GM12801 (cell line): ENCODE data around the gene ERO1A.

Source experiments
- CTCF ChIP-seq: IDR thresholded peaks from one replicate; pipeline ENCODE4 v1.5.1; 2011; ENCODE audit warnings: control low read depth; ENCODE audit not compliant: insufficient read length; ENCODE audit errors: extremely low read depth

Gene ERO1A, protein sequence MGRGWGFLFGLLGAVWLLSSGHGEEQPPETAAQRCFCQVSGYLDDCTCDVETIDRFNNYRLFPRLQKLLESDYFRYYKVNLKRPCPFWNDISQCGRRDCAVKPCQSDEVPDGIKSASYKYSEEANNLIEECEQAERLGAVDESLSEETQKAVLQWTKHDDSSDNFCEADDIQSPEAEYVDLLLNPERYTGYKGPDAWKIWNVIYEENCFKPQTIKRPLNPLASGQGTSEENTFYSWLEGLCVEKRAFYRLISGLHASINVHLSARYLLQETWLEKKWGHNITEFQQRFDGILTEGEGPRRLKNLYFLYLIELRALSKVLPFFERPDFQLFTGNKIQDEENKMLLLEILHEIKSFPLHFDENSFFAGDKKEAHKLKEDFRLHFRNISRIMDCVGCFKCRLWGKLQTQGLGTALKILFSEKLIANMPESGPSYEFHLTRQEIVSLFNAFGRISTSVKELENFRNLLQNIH

DNA sequence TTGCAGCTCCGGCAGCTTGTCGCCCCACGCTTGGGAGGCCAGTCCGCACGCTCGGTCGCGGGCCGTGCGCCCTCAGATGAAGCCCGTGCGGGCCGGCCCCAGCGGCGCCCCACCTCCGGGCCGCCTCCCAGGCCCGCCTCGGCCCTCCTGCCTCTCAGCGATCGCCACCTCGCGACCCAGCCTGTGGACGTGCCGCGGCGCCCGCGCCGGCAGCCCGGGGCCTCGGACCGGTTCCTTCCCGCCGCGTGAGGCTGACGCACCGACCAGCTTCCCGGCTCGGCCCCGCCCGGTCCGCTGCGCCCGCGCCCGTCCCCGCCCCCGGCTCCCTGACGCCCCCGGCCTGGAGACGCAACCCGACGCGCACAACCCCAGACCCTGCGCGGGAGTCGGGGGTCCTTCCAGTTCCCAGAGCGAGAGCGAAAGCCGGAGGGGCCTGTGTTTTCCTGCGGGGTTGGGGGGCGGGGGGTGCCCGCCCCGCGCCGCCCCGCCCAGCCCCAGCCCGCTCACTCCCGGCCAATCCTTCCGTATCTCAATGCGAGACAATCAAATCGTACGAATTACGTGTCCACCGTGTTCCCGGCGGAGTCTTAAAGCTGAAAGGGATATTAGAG, at the start of gene ERO1A:
Gene ERO1A, minus strand, starts transcription at position 78 of the 611 bp plus-strand sequence. Its CDS starts 77 bp downstream, at position 1.
- TF ChIP-seq CTCF, result no peak

GRCh38 chr14:52741865-52742264, 46.5 kb upstream of the ERO1A start:
- no peak for TF ChIP-seq CTCF

DNA sequence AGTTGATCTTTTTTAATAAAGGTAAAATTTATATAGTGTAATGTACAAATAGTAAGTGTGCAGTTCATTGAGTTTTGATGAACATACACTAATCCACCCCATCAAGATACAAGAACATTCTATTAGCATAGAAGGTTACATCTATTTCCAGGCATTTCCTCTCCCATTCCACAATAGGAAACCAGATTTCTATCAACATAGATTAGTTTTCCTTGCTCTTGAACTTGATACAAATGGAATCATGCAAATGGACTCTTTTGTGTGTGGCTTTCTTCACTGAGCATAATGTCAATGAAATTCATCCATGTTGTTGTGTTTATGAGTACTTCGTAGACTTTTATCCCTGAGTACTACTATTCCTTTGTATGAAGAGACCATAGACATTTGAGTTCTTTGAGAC, 45.4 kb upstream of the ERO1A start:
- TF ChIP-seq CTCF, result no peak

- TF ChIP-seq CTCF, result no peak
Observed at GRCh38 chr14:52738409-52738808, 43.1 kb upstream of the ERO1A start.

DNA sequence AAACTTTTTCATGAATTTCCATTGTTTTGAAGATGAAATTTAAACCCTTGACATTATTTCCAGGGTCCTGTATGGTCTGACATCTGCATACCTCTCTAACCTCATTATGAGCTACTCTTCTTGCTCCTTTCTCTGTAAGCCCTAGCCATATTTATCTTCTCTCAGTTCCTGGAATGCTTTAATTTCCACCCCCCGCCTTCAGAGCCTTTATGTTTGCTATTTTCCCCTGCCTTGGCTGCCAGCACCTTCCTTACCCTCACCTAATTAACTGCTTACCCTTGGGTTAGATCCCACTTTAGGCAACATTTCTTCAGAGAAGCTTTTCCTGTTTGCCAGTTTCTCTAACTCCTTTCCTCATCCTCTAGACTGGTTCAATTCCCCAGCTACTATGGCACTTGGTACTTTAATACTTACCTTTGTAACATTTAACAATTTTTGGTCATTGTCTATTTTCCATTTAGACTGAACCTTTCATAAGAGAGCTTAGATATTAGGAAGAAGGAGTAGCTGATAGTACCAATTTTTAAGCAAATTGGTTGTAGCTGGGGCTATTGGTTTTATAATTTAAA, 40.6 kb upstream of the ERO1A start:
- no peak for TF ChIP-seq CTCF

GRCh38 chr14:52733824-52734223, 38.5 kb upstream of the ERO1A start:
- TF ChIP-seq CTCF, result no peak

- TF ChIP-seq CTCF, result no peak
Observed at GRCh38 chr14:52730709-52731111, 35.4 kb upstream of the ERO1A start.
